Astrocyte of the cerebellum (primary cell): ENCODE data around the gene SPSB1.

Source experiments
- DNase-seq: peaks from one replicate; pipeline ENCODE4 v3.0.0-alpha.2; 2011; ENCODE audit warnings: low read depth
- H3K4me3 ChIP-seq: 2 replicates; pipeline ENCODE4 v1.5.1; 2011; ENCODE audit warnings: mild to moderate bottlenecking, low read depth, low read length, moderate library complexity
- CTCF ChIP-seq: IDR thresholded peaks from 2 replicates; pipeline ENCODE4 v1.5.1; 2012; ENCODE audit warnings: low read length, low read depth, moderate library complexity, mild to moderate bottlenecking; ENCODE audit errors: missing control alignments
- in situ Hi-C: cut with HindIII; loops from 2 replicates; pipeline ENCODE4 v1.10.0; 2017; ENCODE audit warnings: low sequenced_read_pairs

SPSB1 gene

GRCh38 chr1:9311479-9311878 is 18.8 kb downstream of the SPSB1 start:
- no peak overlapping the region for H3K4me3 ChIP-seq
- TF ChIP-seq CTCF, result no peak
- in situ Hi-C loops, result no loop called here
- DNase-seq, result no peak

- no peak for TF ChIP-seq CTCF
- no peak overlapping the region for H3K4me3 ChIP-seq
- in situ Hi-C loops, result no loop called here
- no peak for DNase-seq
Measured at GRCh38 chr1:9312168-9312720, 19.6 kb downstream of the SPSB1 start.

GRCh38 chr1:9313576-9313975 is 20.9 kb downstream of the SPSB1 start:
- no peak for TF ChIP-seq CTCF
- in situ Hi-C loops, result no loop called here
- DNase-seq, result no peak

GRCh38 chr1:9314111-9314510 is 21.4 kb downstream of the SPSB1 start:
- in situ Hi-C loops, result no loop called here
- H3K4me3 ChIP-seq, result no peak overlapping the region
- DNase-seq, result no peak
- no peak for TF ChIP-seq CTCF

More at GRCh38 chr1:9313576-9313975, 20.9 kb downstream of the SPSB1 start:
- H3K4me3 ChIP-seq, result no peak overlapping the region

GRCh38 chr1:9314711-9315379 is 22.2 kb downstream of the SPSB1 start:
- DNase-seq, result no peak
- no peak for TF ChIP-seq CTCF
- in situ Hi-C loops, result no loop called here
- H3K4me3 ChIP-seq, result no peak overlapping the region

GRCh38 chr1:9315411-9316079 is 22.9 kb downstream of the SPSB1 start:
- peak; percentile 74 for DNase-seq
- in situ Hi-C loops, result no loop called here
- no peak overlapping the region for H3K4me3 ChIP-seq
- no peak for TF ChIP-seq CTCF
